DND-41 (cell line): Measurements from ENCODE around the gene HJV.

Source experiments
- ATAC-seq: fragments of 200-7000 bp; cut with Tn5 transposase; 3 replicates; pipeline ENCODE4 v1.9.1; 2021; ENCODE audit warnings: low read depth; ENCODE audit not compliant: insufficient read depth
- DNase-seq: peaks from one replicate; pipeline ENCODE4 v3.0.0-alpha.2; 2020
- H2AFZ ChIP-seq: 2 replicates; pipeline ENCODE4 v1.6.0; 2012; ENCODE audit warnings: low read depth, low read length
- H3K27ac ChIP-seq: 2 replicates; pipeline ENCODE4 v1.5.1; 2012; ENCODE audit warnings: low read length, inconsistent platforms
- H3K27me3 ChIP-seq: fragments of 200-600 bp; sonication (generic); 2 replicates; pipeline ENCODE4 v1.6.0; 2012; ENCODE audit warnings: low read length, mild to moderate bottlenecking, inconsistent platforms; ENCODE audit not compliant: insufficient read depth, poor library complexity
- H3K36me3 ChIP-seq: 2 replicates; pipeline ENCODE4 v1.5.1; 2012; ENCODE audit warnings: low read length, inconsistent platforms; ENCODE audit not compliant: insufficient read depth
- H3K4me1 ChIP-seq: 2 replicates; pipeline ENCODE4 v1.5.1; 2012; ENCODE audit warnings: mild to moderate bottlenecking, low read length; ENCODE audit not compliant: insufficient read depth
- H3K4me2 ChIP-seq: 2 replicates; pipeline ENCODE4 v1.6.0; 2012; ENCODE audit warnings: mild to moderate bottlenecking, moderate library complexity, low read length, inconsistent platforms; ENCODE audit not compliant: insufficient read depth
- H3K4me3 ChIP-seq, 2 experiments: fragments of 200-600 bp in 1 of 2; shearing (Covaris generic) in 1 of 2; 2 replicates each; pipeline ENCODE4 v1.5.1; 2012 to 2016; ENCODE audit warnings: inconsistent platforms in 2 of 2, low read length in 2 of 2, mild to moderate bottlenecking in 2 of 2, low read depth in 1 of 2, moderate library complexity in 1 of 2
- H3K79me2 ChIP-seq: 2 replicates; pipeline ENCODE4 v1.6.0; 2012; ENCODE audit warnings: low read length, inconsistent platforms; ENCODE audit not compliant: insufficient read depth
- H3K9ac ChIP-seq: 2 replicates; pipeline ENCODE4 v1.6.0; 2012; ENCODE audit warnings: low read depth, mild to moderate bottlenecking, inconsistent platforms, low read length, moderate library complexity
- H3K9me3 ChIP-seq: 2 replicates; pipeline ENCODE4 v1.5.1; 2012; ENCODE audit warnings: low read length, moderate library complexity, mild to moderate bottlenecking, inconsistent platforms; ENCODE audit not compliant: insufficient read depth, severe bottlenecking
- H4K20me1 ChIP-seq: 2 replicates; pipeline ENCODE4 v1.6.0; 2012; ENCODE audit warnings: low read length; ENCODE audit not compliant: insufficient read depth
- EZH2 ChIP-seq: IDR thresholded peaks from 3 replicates; pipeline ENCODE4 v1.6.1; 2012; ENCODE audit warnings: borderline replicate concordance, low read depth, mild to moderate bottlenecking, moderate library complexity, low read length, inconsistent platforms; ENCODE audit not compliant: severe bottlenecking
- TF ChIP-seq, protein P1 (sequence below): IDR thresholded peaks from 2 replicates; pipeline ENCODE4 v1.5.1; 2012; ENCODE audit warnings: borderline replicate concordance, low read length, moderate library complexity, mild to moderate bottlenecking; ENCODE audit not compliant: poor library complexity, severe bottlenecking; ENCODE audit errors: extremely low read depth

HJV gene

DNA sequence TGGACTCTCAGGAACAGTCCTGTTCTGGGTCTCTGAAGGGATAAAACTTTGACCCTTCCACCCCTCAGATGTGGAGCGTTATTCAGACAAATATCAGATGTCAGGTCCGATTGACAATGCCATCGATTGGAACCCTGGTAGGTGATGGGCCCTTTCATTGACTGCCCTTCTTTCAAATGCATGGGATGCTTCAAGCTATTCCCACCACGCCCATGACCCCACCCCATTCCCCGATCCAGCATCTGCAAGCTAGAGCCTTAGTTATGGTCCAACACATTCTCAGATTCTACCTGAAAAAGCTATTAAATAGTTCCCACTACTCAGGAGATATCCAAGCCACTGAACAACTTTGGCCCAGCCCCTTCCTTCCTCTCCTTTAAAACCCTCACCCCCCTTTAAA, 44.5 kb downstream of the HJV start:
- Histone ChIP-seq H3K4me3 (no peak overlapping the region), H3K4me1 (peaks cover 39% of the 10 kb centered on the region), H3K27me3 (no peaks in the 10 kb centered on the region), H4K20me1 (no peaks in the 10 kb centered on the region), H3K9ac (peak overlapping the region; percentile 32; the same call in 1 of the 2 replicates), H3K4me2 (0 out of 2 replicates have a peak overlapping the region, but pooled peaks have one; percentile 60), H3K9me3 (no peaks in the 10 kb centered on the region), H3K36me3 (peaks cover 7% of the 10 kb centered on the region; the same call in 1 of the 2 replicates), H2AFZ (peak overlapping the region; percentile 60), H3K27ac (peak overlapping the region; percentile 88), H3K79me2 (0 out of 2 replicates have a peak, but pooled peaks cover 2% of the 10 kb centered on the region)
- DNase-seq (no peak), ATAC-seq (no peak)
- TF ChIP-seq EZH2, result no peak
- TF ChIP-seq, protein P1, sequence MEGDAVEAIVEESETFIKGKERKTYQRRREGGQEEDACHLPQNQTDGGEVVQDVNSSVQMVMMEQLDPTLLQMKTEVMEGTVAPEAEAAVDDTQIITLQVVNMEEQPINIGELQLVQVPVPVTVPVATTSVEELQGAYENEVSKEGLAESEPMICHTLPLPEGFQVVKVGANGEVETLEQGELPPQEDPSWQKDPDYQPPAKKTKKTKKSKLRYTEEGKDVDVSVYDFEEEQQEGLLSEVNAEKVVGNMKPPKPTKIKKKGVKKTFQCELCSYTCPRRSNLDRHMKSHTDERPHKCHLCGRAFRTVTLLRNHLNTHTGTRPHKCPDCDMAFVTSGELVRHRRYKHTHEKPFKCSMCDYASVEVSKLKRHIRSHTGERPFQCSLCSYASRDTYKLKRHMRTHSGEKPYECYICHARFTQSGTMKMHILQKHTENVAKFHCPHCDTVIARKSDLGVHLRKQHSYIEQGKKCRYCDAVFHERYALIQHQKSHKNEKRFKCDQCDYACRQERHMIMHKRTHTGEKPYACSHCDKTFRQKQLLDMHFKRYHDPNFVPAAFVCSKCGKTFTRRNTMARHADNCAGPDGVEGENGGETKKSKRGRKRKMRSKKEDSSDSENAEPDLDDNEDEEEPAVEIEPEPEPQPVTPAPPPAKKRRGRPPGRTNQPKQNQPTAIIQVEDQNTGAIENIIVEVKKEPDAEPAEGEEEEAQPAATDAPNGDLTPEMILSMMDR, result no peak

DNA sequence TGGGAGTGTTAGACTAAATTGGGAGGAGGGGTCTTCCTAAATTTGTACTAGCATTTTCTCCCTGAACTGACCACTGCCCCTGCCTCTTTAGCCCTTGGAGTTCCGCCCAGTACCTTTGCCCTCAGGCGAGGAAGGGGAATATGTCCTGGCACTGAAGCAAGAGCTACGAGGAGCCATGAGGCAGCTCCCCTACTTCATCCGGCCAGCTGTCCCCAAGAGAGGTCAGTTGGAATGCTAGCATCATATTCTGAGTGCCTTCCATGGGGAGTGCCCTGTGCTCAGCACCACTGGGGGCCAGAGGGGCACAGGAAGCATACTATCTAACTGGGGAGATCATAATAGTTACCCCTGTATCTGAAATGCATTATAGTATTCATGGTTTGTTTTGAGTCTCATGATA, 46.3 kb downstream of the HJV start:
- Histone ChIP-seq H3K9ac (no peak overlapping the region), H3K27ac (no peak overlapping the region), H3K4me1 (peaks cover 34% of the 10 kb centered on the region), H4K20me1 (no peaks in the 10 kb centered on the region), H3K4me2 (no peak overlapping the region), H3K9me3 (no peaks in the 10 kb centered on the region), H3K4me3 (no peak overlapping the region), H3K27me3 (no peaks in the 10 kb centered on the region), H2AFZ (no peak overlapping the region), H3K36me3 (peaks cover 7% of the 10 kb centered on the region; the same call in 1 of the 2 replicates), H3K79me2 (0 out of 2 replicates have a peak, but pooled peaks cover 2% of the 10 kb centered on the region)
- ATAC-seq (no peak), DNase-seq (no peak)
- no peak for TF ChIP-seq EZH2
- TF ChIP-seq, protein P1, result no peak

DNA sequence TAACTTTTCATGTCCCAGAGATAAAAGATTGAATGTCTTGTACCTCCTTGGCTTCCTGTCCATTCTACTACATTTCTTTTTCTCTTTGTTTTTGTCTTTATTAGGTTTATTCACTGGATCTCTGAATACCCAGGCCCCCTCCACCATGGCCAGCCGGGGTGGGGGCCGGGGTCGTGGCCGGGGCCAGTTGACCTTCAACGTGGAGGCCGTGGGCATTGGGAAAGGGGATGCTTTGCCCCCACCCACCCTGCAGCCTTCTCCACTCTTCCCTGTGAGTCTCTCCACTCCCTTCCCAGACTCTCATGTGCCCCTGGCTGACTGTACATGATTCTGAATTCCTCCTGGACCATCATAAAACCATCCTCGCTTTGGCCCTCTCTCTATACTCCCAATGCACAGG, 46.8 kb downstream of the HJV start:
- Histone ChIP-seq H4K20me1 (no peaks in the 10 kb centered on the region), H3K4me3 (no peak overlapping the region), H3K36me3 (peaks cover 7% of the 10 kb centered on the region; the same call in 1 of the 2 replicates), H3K4me2 (no peak overlapping the region), H3K9ac (no peak overlapping the region), H3K4me1 (peaks cover 29% of the 10 kb centered on the region), H3K9me3 (no peaks in the 10 kb centered on the region), H3K79me2 (0 out of 2 replicates have a peak, but pooled peaks cover 2% of the 10 kb centered on the region), H3K27me3 (no peaks in the 10 kb centered on the region), H2AFZ (no peak overlapping the region), H3K27ac (no peak overlapping the region)
- TF ChIP-seq EZH2, result no peak
- TF ChIP-seq, protein P1, result no peak
- DNase-seq (no peak), ATAC-seq (no peak)

DNA sequence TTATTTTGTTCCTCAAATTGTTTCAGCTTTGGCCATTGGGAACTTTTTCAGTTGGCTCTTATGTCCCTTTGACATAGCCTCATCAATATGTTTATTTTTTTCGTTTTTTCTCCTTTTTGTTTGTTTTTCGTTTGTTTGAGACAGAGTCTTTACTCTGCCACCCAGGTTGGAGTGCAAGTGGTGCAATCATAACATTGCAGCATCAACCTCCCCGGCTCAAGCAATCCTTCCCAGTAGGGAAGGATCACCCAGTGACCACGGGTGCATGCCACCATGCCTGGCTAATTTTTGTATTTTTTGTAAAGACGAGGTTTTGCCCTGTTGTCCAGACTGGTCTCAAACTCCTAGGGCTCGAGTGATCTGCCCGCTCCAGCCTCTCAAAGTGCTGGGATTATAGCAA, 49.0 kb downstream of the HJV start:
- no peaks in the 10 kb centered on the region for H3K27me3 ChIP-seq
- peaks cover 7% of the 10 kb centered on the region for H3K4me1 ChIP-seq
- H3K79me2 ChIP-seq, result 0 out of 2 replicates have a peak, but pooled peaks cover 2% of the 10 kb centered on the region
- no peak for ATAC-seq
- H4K20me1 ChIP-seq, result no peaks in the 10 kb centered on the region
- H3K9ac ChIP-seq, result no peak overlapping the region
- H3K4me2 ChIP-seq, result no peak overlapping the region
- DNase-seq, result no peak
- no peak overlapping the region for H2AFZ ChIP-seq
- TF ChIP-seq EZH2, result no peak
- TF ChIP-seq, protein P1, result no peak
- no peak overlapping the region for H3K27ac ChIP-seq
- no peaks in the 10 kb centered on the region for H3K9me3 ChIP-seq
- H3K4me3 ChIP-seq, result no peak overlapping the region
- no peaks in the 10 kb centered on the region for H3K36me3 ChIP-seq
